Measurements from ENCODE around the gene CST4.
"Not testable (repeated sequence)": the region's sequence is repeated elsewhere in the genome, so short reads cannot be mapped to it uniquely, and the experiment has no call there.

CST4 gene

GRCh38 chr20:23687986-23688385 is 852 bp downstream of the CST4 start:
- DNase-seq (ENCODE audit: low spot score) = no peak

GRCh38 chr20:23686046-23686750 is 2.6 kb downstream of the CST4 start:
- no peak for DNase-seq (ENCODE audit: low spot score)

DNA sequence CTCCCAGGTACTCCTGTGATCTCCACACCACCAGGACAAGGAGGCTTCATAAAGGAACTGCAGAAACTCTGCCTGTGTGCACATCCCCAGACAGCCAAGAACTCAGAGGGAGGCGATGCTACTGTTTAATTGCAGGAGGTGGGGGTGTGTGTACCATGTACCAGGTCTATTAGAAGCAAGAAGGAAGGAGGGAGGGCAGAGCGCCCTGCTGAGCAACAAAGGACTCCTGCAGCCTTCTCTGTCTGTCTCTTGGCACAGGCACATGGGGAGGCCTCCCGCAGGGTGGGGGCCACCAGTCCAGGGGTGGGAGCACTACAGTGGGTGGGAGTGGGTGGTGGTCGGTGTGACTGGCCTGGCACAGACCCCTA is 3.3 kb downstream of the CST4 start:
- not testable (repeated sequence) for DNase-seq (ENCODE audit: low spot score)

- no peak for DNase-seq (ENCODE audit: low spot score)
Observed at GRCh38 chr20:23684261-23684660, 4.6 kb downstream of the CST4 start.

DNA sequence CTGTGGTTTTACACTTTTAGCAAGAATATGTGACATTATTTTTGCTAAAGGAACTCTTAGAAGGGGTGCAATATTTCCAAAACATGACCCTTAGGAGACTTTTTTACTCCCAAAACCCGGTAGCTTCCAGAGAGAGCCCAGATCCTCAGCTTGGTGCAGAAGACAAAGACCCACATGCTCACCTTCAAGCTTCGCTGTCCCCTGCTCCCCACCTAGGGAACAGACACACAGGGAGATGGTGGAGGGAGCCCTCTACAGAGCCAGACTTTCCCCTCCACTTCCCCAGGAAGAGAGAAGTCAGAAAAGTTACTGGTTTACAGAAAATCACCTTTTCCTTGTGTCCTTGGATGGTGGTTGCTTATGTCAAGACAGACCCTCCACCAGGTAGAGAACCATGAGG is 5.0 kb downstream of the CST4 start:
- no peak for DNase-seq (ENCODE audit: low spot score)

- DNase-seq (ENCODE audit: low spot score) = no peak
Observed at GRCh38 chr20:23683281-23683680, 5.6 kb downstream of the CST4 start.

GRCh38 chr20:23680146-23680545 is 8.7 kb downstream of the CST4 start:
- no peak for DNase-seq (ENCODE audit: low spot score)

DNA sequence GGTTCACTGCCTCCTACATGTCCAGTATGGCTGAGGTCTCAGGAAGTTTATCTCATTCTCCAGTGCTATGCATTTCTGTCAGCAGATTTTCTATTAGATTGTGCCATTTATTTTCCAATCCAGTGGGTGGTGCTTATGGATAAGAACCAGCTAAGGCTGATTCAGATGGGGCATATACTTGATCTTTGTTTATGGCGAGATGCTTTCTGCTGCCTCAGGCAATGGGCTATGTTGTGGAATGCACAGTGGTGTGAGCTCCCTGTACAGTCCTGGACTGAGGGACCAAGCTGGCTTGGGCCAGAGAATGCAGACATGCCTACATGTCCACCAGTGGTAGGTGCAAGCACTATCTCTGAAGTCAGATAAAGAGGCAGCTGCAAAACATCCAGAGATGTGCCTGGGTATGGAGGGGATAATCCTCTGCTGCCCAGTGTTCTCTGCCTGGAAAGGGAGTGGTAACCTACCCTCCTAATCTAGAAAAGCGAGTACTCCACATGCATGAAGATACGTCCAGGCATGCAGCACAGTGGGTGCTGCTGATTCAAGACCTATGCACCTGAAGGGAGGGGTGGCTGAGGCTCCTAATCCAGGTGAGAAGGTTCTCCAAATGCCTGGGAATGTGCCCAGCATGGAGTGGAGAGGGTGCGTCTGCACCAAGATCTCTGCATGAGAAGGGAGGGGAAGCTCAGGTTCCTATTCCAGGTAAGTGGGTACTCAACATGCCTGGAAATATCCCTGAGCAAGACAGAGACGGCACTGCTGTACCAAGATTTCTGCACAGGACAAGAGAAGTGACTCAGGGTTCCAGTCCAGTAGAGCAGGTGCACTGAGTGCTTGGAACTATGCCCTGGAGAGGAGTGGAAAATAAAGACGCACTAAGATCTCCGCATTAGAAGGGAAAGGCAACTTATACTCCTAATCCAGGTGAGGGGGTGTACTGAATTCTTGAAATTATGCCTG is 9.4 kb downstream of the CST4 start:
- DNase-seq (ENCODE audit: low spot score) = no peak

GRCh38 chr20:23673209-23673608 is 15.6 kb downstream of the CST4 start:
- no peak for DNase-seq (ENCODE audit: low spot score)

- DNase-seq (ENCODE audit: low spot score) = no peak
Observed at GRCh38 chr20:23672158-23672557, 16.7 kb downstream of the CST4 start.

DNA sequence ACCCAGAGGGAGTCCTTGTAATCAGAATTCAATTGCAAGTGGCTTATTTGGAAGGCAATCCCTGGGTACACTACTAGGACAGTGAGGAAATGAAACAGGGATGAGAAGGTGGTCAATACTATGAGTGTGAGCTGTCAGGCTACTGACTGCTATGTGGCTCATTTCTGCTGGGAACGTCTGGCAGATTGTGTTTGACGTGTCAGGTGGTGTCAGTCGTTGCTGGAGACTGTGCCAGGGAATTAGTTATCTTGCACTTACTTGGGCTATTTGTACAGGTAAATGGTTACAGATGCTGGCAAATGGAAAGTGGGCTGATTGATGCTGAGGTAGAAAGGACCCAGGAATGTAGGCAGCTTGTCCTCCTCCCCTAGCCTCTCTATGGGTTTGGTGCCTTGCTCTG is 17.4 kb downstream of the CST4 start:
- DNase-seq (ENCODE audit: low spot score) = no peak

GRCh38 chr20:23670361-23670760 is 18.5 kb downstream of the CST4 start:
- DNase-seq (ENCODE audit: low spot score) = peak; percentile 24

DNA sequence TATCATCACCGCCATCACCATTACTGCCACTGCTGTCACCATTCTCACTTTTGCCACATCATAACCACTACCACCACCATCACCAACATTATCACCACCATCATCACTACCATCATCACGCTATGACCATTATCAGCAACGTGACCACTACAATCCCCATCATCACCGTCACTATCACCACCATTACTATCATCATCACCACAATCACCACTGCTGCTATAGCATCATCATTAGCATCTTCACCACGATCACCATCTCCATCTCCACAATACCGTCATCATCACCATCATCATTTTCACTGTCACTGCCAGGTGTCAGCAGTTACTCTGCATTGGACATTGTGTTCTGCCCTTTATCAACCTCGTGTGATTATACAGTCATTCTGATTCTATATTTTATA is 19.0 kb downstream of the CST4 start:
- no peak for DNase-seq (ENCODE audit: low spot score)

DNA sequence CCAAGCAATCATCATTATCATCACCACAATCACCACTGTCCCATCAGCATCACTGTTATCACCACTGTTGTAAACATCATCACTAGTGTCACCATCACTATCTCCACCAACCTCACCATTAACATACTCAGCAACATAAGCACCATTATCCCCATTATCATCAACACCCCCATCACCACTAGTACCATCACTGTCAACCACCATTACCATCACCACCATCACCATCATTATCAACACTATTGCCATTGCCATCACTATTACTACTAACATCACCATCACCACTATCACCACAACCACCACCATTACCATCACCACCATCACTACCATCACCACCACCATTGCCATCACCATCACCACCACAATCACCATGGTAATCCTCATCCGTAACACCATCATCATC is 19.5 kb downstream of the CST4 start:
- no peak for DNase-seq (ENCODE audit: low spot score)

DNA sequence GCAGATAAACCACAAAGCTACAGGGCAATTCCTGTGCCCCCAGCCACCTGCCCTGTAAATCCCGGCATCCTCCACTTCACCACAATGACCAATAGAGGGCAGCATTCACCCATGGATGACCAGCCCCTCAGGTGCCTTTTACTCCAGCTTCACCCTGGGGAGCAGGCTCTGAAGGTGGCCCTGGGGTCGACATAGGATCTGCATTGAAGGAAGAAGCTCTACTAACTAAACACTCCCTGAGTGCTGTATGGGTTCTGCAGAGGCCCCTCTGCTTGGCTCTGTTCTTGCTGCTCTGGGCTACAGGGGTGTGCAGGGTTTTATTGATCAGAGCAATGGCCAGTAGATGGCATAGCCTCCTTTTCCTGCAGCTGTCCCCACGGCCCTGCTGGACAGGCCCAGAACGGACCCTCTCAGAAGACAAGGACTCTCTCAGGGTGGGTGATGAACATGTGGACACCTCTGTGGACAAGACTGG is 20.3 kb downstream of the CST4 start:
- DNase-seq (ENCODE audit: low spot score) = peak; percentile 48

GRCh38 chr20:23667666-23668065 is 21.2 kb downstream of the CST4 start:
- DNase-seq (ENCODE audit: low spot score) = no peak

DNA sequence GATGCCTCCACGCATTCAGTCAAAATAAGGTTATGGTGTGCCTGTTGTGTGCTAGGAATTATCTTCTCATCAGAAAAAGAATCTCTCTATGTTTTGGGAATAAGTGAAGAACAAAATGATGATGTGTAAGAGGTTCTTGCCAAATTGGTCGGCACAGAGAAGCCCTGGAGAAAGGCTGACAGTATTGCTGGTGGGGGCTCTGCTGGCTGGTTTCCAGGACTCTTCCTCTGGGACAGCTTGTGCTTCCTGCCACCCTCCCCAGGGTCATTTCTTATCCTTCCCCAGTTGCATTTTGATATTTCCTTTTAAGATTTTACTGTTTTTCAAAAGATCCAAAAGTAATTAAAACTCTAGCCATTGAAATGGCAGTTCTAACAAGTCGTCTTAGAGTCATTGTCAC is 22.1 kb downstream of the CST4 start:
- DNase-seq (ENCODE audit: low spot score) = no peak

DNA sequence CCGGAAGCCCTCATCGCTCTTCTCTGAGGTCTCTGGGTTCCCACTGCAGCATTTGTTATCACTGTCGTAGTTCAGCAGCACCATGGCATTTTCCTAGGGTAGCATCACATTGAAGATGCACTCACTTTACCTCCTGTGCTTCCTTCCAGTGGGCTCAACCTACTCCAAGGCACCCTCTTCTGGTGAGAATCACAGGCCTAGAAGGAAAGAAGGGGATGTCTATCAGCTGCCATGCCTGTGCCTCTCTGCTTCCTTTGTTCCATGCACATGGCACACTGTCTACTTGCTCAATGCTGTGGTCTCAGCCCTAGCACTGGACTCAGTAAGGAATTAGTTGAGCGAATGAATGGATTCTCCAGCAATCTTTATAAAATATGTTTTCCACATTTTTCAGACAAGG is 22.6 kb downstream of the CST4 start:
- DNase-seq (ENCODE audit: low spot score) = no peak

- DNase-seq (ENCODE audit: low spot score) = no peak
Observed at GRCh38 chr20:23664954-23665353, 23.9 kb downstream of the CST4 start.

DNA sequence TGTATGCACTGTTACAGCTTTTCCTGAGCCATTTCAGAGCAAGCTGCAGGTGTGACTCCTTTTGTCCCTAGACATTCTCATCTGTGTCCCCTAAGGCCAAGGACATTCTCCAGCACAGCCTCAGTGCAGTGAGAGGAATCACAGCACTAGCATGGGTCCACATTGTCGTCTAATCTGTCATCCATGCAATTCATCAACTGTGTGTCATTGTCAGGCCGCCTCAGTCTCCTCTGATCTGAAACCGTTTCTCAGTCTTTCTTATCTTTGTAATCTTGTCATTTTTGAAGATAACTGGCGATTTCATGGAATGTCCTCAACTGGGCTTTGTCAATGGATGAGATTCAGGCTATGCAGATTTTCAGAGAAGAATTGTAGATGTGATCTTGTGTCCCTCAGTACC is 24.8 kb downstream of the CST4 start:
- DNase-seq (ENCODE audit: low spot score) = not testable (repeated sequence)

DNA sequence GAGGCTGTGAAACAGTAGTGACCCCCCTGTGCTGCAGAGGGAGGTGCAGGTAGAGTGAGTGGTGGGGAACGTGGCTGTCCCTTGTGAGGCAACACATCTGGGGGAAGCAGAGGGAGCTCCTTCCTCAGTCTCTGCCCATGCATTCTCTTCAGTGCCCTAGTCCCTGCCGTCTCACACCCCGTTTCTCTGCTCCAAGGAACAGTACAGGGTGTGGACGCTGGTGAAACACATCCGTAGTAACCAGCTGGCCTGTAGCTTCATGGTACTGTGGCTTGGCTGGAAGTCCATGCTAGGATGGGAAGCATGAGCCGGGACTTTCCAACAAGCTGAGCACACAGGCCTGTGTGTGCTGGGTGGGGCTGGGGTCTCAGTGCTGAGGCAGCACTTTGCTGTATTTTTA is 25.7 kb downstream of the CST4 start:
- DNase-seq (ENCODE audit: low spot score) = no peak

- no peak for DNase-seq (ENCODE audit: low spot score)
Observed at GRCh38 chr20:23662276-23662870, 26.5 kb downstream of the CST4 start.

DNA sequence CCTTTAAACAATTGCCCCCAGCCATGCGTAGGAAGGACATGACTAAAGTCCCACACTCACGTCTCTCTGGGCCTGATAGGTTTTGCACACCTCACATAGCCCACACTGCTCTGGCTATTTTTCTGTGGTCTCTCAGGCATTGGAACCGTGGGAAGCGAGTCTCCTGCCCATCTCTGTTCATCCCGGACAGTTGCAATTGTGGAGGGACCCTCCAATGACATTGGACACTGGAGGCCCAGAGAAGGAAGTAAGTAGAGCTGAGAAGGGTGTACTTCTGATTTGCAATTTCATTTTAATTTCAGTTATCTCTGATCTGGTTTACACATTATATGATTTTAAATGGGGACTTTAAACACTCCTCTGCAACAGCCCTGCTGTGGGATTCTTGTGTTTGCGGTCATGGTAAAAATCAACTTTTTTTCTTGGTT is 27.8 kb downstream of the CST4 start:
- no peak for DNase-seq (ENCODE audit: low spot score)

All from pons (tissue), 1 donor.